HepG2 (cell line): ENCODE results near the gene MDFI. TPM values are rescaled to one million over a fixed set of nuclear protein-coding genes. Genes with fewer than 3 reads are reported as not detected.

Experiments used
- ATAC-seq: fragments of 200-7000 bp; cut with Tn5 transposase; 3 replicates; pipeline ENCODE4 v1.9.1; 2020; ENCODE audit warnings: mild to moderate bottlenecking, moderate library complexity
- BruUV-seq: library from RNA; stranded (reverse); fragments of 400-500 nt; replicated peaks from 2 replicates; lab custom pipeline; 2021; lab: Mats Ljungman, UMichigan
- CTCF ChIA-PET: fragments of 300-600 bp; formaldehyde crosslinking; extraction: SDS; loops from one replicate; lab custom pipeline; 2021; ENCODE audit warnings: low total read pairs, inconsistent platforms, low intra/inter-chr PET ratio; lab: Yijun Ruan, JAX
- POLR2A ChIA-PET: fragments of 350-600 bp; sonication (Branson Sonifier 250); formaldehyde crosslinking; loops from one replicate; lab custom pipeline; 2020; ENCODE audit warnings: antibody characterized with exemption, inconsistent platforms; lab: Yijun Ruan, JAX
- DNase-seq: peaks from one replicate; pipeline ENCODE4 v3.0.0-alpha.2; 2015; ENCODE audit warnings: low spot score
- FAIRE-seq: peaks from 3 replicates; lab custom pipeline; 2011; peaks lifted over from hg19 to GRCh38; lab: Jason Lieb, UNC
- H2AFZ ChIP-seq: one replicate; pipeline ENCODE4 v1.6.1; 2011; ENCODE audit warnings: low read length, inconsistent platforms
- H3K27ac ChIP-seq: fragments of 300-600 bp; 3 replicates; pipeline ENCODE4 v1.8.0; 2011; ENCODE audit warnings: mixed run types, mild to moderate bottlenecking, mixed read lengths, low read length, inconsistent platforms; ENCODE audit not compliant: insufficient read depth; ENCODE audit errors: extremely low read length
- H3K27me3 ChIP-seq, 2 experiments: fragments of 200-600 bp in 1 of 2; 2 replicates in 1 of 2; 3 replicates in 1 of 2; pipeline versions ENCODE4 v1.6.0 to v1.8.0; 2011; ENCODE audit warnings: low read length in 2 of 2, mild to moderate bottlenecking in 2 of 2, moderate library complexity in 2 of 2, inconsistent platforms in 1 of 2; ENCODE audit not compliant: insufficient read depth in 2 of 2, control insufficient read depth in 1 of 2
- H3K36me3 ChIP-seq, 2 experiments: fragments of 200-600 bp in 1 of 2; replicated peaks in 1 of 2; 2 replicates in 1 of 2; 3 replicates in 1 of 2; pipeline versions ENCODE4 v1.5.1 to v1.8.0; 2011; ENCODE audit warnings: low read length in 2 of 2, inconsistent platforms in 1 of 2; ENCODE audit not compliant: insufficient read depth in 2 of 2, control insufficient read depth in 1 of 2
- H3K4me1 ChIP-seq: 2 replicates; pipeline ENCODE4 v1.5.1; 2012; ENCODE audit warnings: low read length, inconsistent platforms; ENCODE audit not compliant: insufficient read depth
- H3K4me2 ChIP-seq: 2 replicates; pipeline ENCODE4 v1.6.0; 2011; ENCODE audit warnings: low read depth, low read length, inconsistent platforms
- H3K4me3 ChIP-seq, 3 experiments: fragments of 200-600 bp in 1 of 3; sonication (generic), shearing (Covaris generic) in 1 of 3; replicated peaks in 1 of 3; 2 replicates each; pipeline ENCODE4 v1.5.1; 2011 to 2016; ENCODE audit warnings: low read length in 3 of 3, inconsistent platforms in 2 of 3, low read depth in 2 of 3, mild to moderate bottlenecking in 2 of 3, control low read depth in 1 of 3, mixed read lengths in 1 of 3; ENCODE audit not compliant: insufficient read depth in 1 of 3
- H3K79me2 ChIP-seq: one replicate; pipeline ENCODE4 v1.6.1; 2011; ENCODE audit warnings: low read length, inconsistent platforms; ENCODE audit not compliant: insufficient read depth
- H3K9ac ChIP-seq: 2 replicates; pipeline ENCODE4 v1.6.0; 2011; ENCODE audit warnings: mild to moderate bottlenecking, low read depth, low read length, inconsistent platforms; ENCODE audit not compliant: insufficient read depth
- H3K9me3 ChIP-seq: 2 replicates; pipeline ENCODE4 v1.5.1; 2012; ENCODE audit warnings: mild to moderate bottlenecking, low read length
- H4K20me1 ChIP-seq: 2 replicates; pipeline ENCODE4 v1.6.0; 2011; ENCODE audit warnings: inconsistent platforms, mild to moderate bottlenecking, low read length, moderate library complexity; ENCODE audit not compliant: insufficient read depth
- AGO1 ChIP-seq: fragments of 200-400 bp; formaldehyde crosslinking; IDR thresholded peaks from 2 replicates; pipeline ENCODE4 v1.6.1; 2017; ENCODE audit warnings: mild to moderate bottlenecking, low read depth, low read length, moderate library complexity; ENCODE audit not compliant: poor library complexity, severe bottlenecking
- CEBPB ChIP-seq: IDR thresholded peaks from 2 replicates; pipeline ENCODE4 v1.6.1; 2011; ENCODE audit warnings: low read depth, low read length, improper control_type of control experiment, borderline replicate concordance
- MBD4 ChIP-seq: IDR thresholded peaks from 2 replicates; pipeline ENCODE4 v1.6.1; 2012; ENCODE audit warnings: low read length, inconsistent platforms, borderline replicate concordance
- MEIS1 ChIP-seq: sonication (generic); formaldehyde crosslinking; IDR thresholded peaks from 2 replicates; pipeline ENCODE4 v1.9.0; 2021; ENCODE audit warnings: mild to moderate bottlenecking, missing genetic modification reagents, moderate library complexity, borderline replicate concordance
- MLLT10 ChIP-seq: sonication (generic); formaldehyde crosslinking; IDR thresholded peaks from 2 replicates; pipeline ENCODE4 v1.4.0; 2020; ENCODE audit warnings: missing genetic modification reagents
- PPARG ChIP-seq: conservative IDR thresholded peaks from 2 replicates; pipeline ENCODE4 v1.6.1; 2016; ENCODE audit warnings: missing biosample characterization, missing genetic modification reagents
- ZBTB3 ChIP-seq: sonication (generic); formaldehyde crosslinking; IDR thresholded peaks from 2 replicates; pipeline ENCODE4 v1.4.0; 2020; ENCODE audit warnings: low read depth, mild to moderate bottlenecking, moderate library complexity, missing genetic modification reagents, borderline replicate concordance
- ZMYM3 ChIP-seq: sonication (generic); formaldehyde crosslinking; IDR thresholded peaks from 2 replicates; pipeline ENCODE4 v1.5.1; 2020; ENCODE audit warnings: mild to moderate bottlenecking, missing genetic modification reagents
- ZNF256 ChIP-seq: sonication (generic); formaldehyde crosslinking; conservative IDR thresholded peaks from 2 replicates; pipeline ENCODE4 v1.4.0; 2020; ENCODE audit warnings: missing genetic modification reagents
- ZNF263 ChIP-seq: sonication (generic); formaldehyde crosslinking; IDR thresholded peaks from 2 replicates; pipeline ENCODE4 v1.4.0; 2020; ENCODE audit warnings: missing genetic modification reagents
- ZNF383 ChIP-seq: sonication (generic); formaldehyde crosslinking; IDR thresholded peaks from 2 replicates; pipeline ENCODE4 v1.4.0; 2020; ENCODE audit warnings: missing genetic modification reagents, mild to moderate bottlenecking, borderline replicate concordance
- ZNF547 ChIP-seq: sonication (generic); formaldehyde crosslinking; IDR thresholded peaks from 2 replicates; pipeline ENCODE4 v1.5.1; 2020; ENCODE audit warnings: mild to moderate bottlenecking, missing genetic modification reagents
- ZNF761 ChIP-seq: sonication (generic); formaldehyde crosslinking; conservative IDR thresholded peaks from 2 replicates; pipeline ENCODE4 v1.4.0; 2020; ENCODE audit warnings: mild to moderate bottlenecking, missing genetic modification reagents
- WGBS: methylation state at CpG from one replicate; pipeline ENCODE4 v1.1.6; 2017; ENCODE audit warnings: low lambda C conversion rate; 5-methylcytosine and 5-hydroxymethylcytosine counted together
- in situ Hi-C: cut with HindIII; loops from 2 replicates; pipeline ENCODE4 v1.10.0; 2017; ENCODE audit warnings: low pct_unique_long_range_greater_than_20kb; ENCODE audit not compliant: extremely low pct_ligation_motif_present
- intact Hi-C: fragments of 100-400 bp; cut with micrococcal nuclease; formaldehyde crosslinking; loops from one replicate; pipeline ENCODE4 v1.10.0; 2022; ENCODE audit not compliant: unreplicated experiment
- polyA plus RNA-seq, 8 experiments: library from polyadenylated mRNA; depleted of rRNA in 3 of 8; stranded (reverse) in 7 of 8; unstranded in 1 of 8; fragments of >200 nt; fragmentation: Illumina TruSeq in 4 of 8; extraction: Trizol in 4 of 8; gene quantifications; 2 replicates each; pipeline versions ENCODE4 v1.2.1 to v1.2.3, GENCODE V29; 2011 to 2016; ENCODE audit warnings: low read depth in 4 of 8, missing spikeins in 1 of 8, mixed read lengths in 1 of 8; ENCODE audit not compliant: insufficient read depth in 1 of 8
- total RNA-seq, 5 experiments: library from RNA; depleted of rRNA; stranded (reverse); fragments of >200 nt; fragmentation: Illumina TruSeq; extraction: Trizol; gene quantifications; 2 replicates each; pipeline ENCODE4 v1.2.3, GENCODE V29; 2016; ENCODE audit warnings: low read depth in 1 of 5
- TF ChIP-seq, protein P1 (sequence below): sonication (generic); formaldehyde crosslinking; IDR thresholded peaks from 2 replicates; pipeline ENCODE4 v1.8.1; 2023; ENCODE audit warnings: missing genetic modification reagents, mild to moderate bottlenecking, borderline replicate concordance
- TF ChIP-seq, protein P2 (sequence below): sonication (generic); formaldehyde crosslinking; IDR thresholded peaks from 2 replicates; pipeline ENCODE4 v1.4.0; 2020; ENCODE audit warnings: missing genetic modification reagents, borderline replicate concordance
- TF ChIP-seq, protein P3 (sequence below): IDR thresholded peaks from 2 replicates; pipeline ENCODE4 v1.6.1; 2016; ENCODE audit warnings: low read depth, borderline replicate concordance
- TF ChIP-seq, protein P4 (sequence below): sonication (generic); formaldehyde crosslinking; IDR thresholded peaks from 2 replicates; pipeline ENCODE4 v1.8.0; 2022; ENCODE audit warnings: mild to moderate bottlenecking, missing genetic modification reagents, moderate library complexity
- TF ChIP-seq, protein P5 (sequence below): sonication (generic); formaldehyde crosslinking; IDR thresholded peaks from 2 replicates; pipeline ENCODE4 v1.8.0; 2022; ENCODE audit warnings: missing genetic modification reagents, mild to moderate bottlenecking, inconsistent platforms, borderline replicate concordance
- TF ChIP-seq, protein P6 (sequence below): sonication (generic); formaldehyde crosslinking; IDR thresholded peaks from 2 replicates; pipeline ENCODE4 v1.8.0; 2022; ENCODE audit warnings: missing genetic modification reagents, low read depth, mild to moderate bottlenecking, borderline replicate concordance

Gene MDFI
- total and polyA plus RNA-seq, 2 of the 13 experiments (the other 11 are each of a cell fraction or from before 2014, with no cell fraction given), result 0.28 TPM; not detected in 1

DNA sequence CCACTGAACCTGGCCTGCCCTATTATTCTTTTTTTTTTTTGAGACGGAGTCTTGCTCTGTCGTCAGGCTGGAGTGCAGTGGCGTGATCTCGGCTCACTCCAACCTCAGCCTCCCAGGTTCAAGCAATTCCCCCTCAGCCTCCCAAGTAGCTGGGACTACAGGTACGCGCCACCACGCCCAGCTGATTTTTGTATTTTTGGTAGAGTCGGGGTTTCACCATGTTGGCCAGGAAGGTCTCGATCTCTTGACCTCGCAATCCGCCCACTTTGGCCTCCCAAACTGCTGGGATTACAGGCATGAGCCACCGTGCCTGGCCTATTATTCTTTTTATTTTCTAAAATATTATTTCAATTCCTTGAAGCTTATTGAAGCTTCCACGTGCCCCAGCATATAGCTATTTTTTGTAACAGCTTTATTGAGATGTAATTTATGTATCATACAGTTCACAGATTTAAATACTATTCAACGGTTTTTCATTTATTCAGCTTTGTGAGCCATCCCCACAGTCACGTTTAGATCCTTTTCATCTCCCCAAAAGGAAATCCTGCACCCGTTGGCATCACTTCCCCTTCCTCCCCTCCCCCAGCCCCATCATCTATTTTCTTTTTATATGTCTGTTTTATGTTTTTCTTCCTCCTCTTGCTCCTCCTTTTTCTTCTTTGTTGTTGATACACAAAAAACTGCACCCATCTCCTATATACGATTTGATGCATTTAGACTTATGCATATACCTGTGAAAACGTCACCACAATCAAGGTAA lies 13.5 kb upstream of the MDFI start:
- FAIRE-seq (no peak), ATAC-seq (no peak), DNase-seq (no peak)
- H3K9ac ChIP-seq, result no peak overlapping the region
- in situ Hi-C loops (no loop called here), intact Hi-C loops (no loop called here)
- BruUV-seq, result no TSS peak
- POLR2A ChIA-PET, result interaction anchor here (0.6 kb wide), 1 partner anchor 99 kb away, joined by 3 read pairs; no protein-coding TSS in a partner anchor
- peaks cover 21% of the 10 kb centered on the region for H3K4me1 ChIP-seq
- CTCF ChIA-PET, result no interaction called here
- no peak overlapping the region for H2AFZ ChIP-seq
- TF ChIP-seq, protein P1, sequence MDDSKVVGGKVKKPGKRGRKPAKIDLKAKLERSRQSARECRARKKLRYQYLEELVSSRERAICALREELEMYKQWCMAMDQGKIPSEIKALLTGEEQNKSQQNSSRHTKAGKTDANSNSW, result no peak
- TF ChIP-seq ZNF263 (CRISPR knock-in tag) (no peak), MEIS1 (CRISPR knock-in tag) (no peak), ZNF547 (CRISPR knock-in tag) (no peak), AGO1 (no peak), ZNF761 (CRISPR knock-in tag) (no peak), MLLT10 (no peak), MBD4 (no peak), ZNF256 (CRISPR knock-in tag) (no peak), CEBPB (no peak), ZMYM3 (CRISPR knock-in tag) (no peak), ZBTB3 (CRISPR knock-in tag) (no peak), PPARG (no peak), ZNF383 (CRISPR knock-in tag) (no peak)
- TF ChIP-seq, protein P2, sequence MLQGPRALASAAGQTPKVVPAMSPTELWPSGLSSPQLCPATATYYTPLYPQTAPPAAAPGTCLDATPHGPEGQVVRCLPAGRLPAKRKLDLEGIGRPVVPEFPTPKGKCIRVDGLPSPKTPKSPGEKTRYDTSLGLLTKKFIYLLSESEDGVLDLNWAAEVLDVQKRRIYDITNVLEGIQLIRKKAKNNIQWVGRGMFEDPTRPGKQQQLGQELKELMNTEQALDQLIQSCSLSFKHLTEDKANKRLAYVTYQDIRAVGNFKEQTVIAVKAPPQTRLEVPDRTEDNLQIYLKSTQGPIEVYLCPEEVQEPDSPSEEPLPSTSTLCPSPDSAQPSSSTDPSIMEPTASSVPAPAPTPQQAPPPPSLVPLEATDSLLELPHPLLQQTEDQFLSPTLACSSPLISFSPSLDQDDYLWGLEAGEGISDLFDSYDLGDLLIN (CRISPR knock-in tag), result no peak
- TF ChIP-seq, protein P3, sequence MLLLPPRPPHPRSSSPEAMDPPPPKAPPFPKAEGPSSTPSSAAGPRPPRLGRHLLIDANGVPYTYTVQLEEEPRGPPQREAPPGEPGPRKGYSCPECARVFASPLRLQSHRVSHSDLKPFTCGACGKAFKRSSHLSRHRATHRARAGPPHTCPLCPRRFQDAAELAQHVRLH, result no peak
- TF ChIP-seq, protein P4, sequence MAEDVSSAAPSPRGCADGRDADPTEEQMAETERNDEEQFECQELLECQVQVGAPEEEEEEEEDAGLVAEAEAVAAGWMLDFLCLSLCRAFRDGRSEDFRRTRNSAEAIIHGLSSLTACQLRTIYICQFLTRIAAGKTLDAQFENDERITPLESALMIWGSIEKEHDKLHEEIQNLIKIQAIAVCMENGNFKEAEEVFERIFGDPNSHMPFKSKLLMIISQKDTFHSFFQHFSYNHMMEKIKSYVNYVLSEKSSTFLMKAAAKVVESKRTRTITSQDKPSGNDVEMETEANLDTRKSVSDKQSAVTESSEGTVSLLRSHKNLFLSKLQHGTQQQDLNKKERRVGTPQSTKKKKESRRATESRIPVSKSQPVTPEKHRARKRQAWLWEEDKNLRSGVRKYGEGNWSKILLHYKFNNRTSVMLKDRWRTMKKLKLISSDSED (CRISPR knock-in tag), result no peak
- TF ChIP-seq, protein P5, sequence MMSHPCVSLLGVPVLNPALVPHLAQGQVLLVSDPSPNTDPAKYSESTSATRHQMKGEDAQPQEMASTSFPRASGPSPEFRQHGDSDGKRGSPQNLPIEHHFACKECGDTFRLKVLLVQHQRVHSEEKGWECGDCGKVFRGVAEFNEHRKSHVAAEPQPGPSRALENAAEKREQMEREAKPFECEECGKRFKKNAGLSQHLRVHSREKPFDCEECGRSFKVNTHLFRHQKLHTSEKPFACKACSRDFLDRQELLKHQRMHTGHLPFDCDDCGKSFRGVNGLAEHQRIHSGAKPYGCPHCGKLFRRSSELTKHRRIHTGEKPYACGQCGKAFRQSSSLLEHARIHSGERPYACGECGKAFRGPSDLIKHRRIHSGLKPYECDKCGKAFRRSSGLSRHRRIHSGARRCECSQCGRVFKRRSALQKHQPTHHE (CRISPR knock-in tag), result no peak
- TF ChIP-seq, protein P6, sequence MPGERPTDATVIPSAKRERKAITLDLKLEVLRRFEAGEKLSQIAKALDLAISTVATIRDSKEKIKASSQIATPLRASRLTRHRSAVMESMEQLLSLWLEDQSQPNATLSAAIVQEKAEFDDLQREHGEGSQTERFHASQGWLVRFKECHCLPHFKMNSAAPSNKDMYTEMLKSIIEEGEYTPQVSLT (CRISPR knock-in tag), result no peak
- H3K4me2 ChIP-seq, result no peak overlapping the region
- no peak overlapping the region for H3K4me3 ChIP-seq
- H3K79me2 ChIP-seq, result no peaks in the 10 kb centered on the region
- no peaks in the 10 kb centered on the region for H3K36me3 ChIP-seq
- peaks cover 6 to 17% of the 10 kb centered on the region in 2 experiments; a peak in 3 of 5 replicates for H3K27me3 ChIP-seq
- 55% methylated on average over 18 of the region's 18 CpGs for WGBS
- no peaks in the 10 kb centered on the region for H3K9me3 ChIP-seq
- no peaks in the 10 kb centered on the region for H4K20me1 ChIP-seq
- no peak overlapping the region for H3K27ac ChIP-seq
